Stimulated activated naive CD4-positive, alpha-beta T cell treated with Interleukin-2 at 50 U/mL for 16 hours (primary cell): ENCODE results near the gene CPLX3.

Experiments used
- DNase-seq: peaks from one replicate; lab custom pipeline; 2025; lab: John Stamatoyannopoulos, UW

CPLX3 gene

DNA sequence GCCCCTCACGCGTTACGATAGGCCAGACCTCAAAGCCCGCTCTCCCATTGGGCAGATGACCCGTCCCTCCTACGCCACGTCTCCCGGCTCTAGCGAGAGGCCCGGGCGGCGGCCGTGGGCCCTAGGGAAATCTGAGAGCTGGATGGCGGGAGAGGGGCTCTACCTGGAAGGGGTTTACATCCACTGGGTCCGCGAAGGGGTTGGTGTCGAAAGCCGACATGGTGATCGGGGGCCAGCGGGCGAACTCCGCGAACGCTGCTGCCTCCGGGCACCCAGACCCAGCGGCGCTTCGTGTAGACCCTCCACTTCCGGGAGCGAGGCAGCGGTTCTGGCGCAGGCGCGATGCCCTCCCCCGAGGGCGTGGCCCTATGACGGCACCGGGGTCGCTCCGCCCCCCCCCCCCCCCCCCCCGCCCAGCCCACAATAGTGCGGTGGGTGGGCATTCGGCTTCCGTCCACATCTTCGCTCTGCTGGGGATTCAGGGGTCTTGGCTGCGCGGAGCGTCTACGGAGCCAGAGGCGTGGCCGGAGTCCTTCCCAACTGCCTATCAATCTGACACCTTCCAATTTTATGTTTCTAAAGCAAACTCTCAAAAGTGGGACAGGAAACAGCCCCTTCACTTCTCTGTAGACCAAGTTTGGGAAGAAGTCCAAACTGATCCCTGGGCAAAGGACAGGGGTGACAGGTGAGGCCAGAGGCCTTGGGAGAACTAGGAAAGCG is 46.8 kb downstream of the CPLX3 start, which contains the start of gene SCAMP2:
SCAMP2 (minus strand) TSS at position 330 of the 720 bp plus-strand sequence; CDS start at position 220, 110 bp downstream.
- peak; percentile 89 for DNase-seq

DNA sequence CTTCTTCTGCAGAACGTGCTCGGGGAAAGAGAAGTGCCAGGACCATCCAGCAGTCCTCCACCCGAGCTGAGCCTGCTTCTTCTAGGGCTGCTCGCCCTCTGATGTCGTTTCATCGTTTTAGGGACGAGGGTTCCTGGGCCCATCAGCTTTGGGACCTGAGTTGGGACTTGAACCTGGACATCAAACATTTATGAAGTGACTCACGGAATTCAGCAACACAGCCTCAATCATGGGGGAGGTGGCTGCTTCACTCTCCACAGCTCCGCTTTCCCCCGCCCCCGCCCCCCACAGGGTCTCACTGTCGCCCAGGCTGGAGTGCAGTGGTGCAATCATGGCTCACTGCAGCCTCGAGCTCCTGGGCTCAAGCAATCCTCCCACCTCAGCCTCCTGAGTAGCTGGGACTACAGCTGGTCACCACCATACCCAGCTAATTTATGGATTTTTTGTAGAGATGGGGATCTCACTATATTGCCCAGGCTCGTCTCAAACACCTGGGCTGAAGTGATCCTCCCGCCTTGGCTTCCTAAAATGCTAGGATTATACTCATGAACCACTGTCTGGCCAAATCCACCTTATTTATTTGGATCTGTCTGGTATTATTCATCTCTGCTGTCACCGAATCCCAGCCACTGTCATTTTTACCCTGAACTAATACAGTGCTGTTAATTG is 47.5 kb downstream of the CPLX3 start:
- no peak for DNase-seq

DNA sequence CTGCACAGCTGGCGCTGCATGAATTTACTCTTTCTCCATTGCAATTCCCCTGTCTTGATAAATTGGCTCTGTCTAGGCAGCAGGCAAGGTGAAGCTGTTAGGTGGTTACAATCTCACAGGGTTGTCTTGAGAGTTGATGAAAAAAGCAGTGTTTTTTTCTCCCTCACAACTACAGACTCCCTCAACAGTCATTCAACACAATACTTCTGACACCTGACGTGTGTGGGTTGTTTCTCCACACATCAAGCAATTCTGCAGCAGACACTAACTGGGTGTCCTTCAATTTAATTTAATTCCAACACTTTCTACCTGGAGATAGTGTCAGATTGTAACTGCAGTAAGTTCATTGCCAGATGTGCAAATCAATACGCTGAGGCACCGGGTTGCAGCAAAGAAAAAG is 51.8 kb downstream of the CPLX3 start:
- DNase-seq = no peak
